ENCODE measurements around the gene NUMBL. TPM values are rescaled to one million over a fixed set of nuclear protein-coding genes. Genes with fewer than 3 reads are reported as not detected.

Gene NUMBL
- 6.8 and 24.3 TPM in 2 replicates for total RNA-seq

GRCh38 chr19:40690050-40690692, at the start of gene NUMBL:
NUMBL (minus strand) TSS chr19:40690651; CDS start chr19:40690483, 168 bp downstream.

GRCh38 chr19:40716482-40717324, 26.3 kb upstream of the NUMBL start, which contains the start of the genes COQ8B and ITPKC:
COQ8B (minus strand) TSS chr19:40716886; CDS start chr19:40714632, 2,254 bp downstream.
ITPKC (plus strand) TSS chr19:40717112; CDS start chr19:40717136, 24 bp downstream.

Other genes with a start within 250 kb of the NUMBL start
- 17.7 and 20.8 TPM in 2 replicates for gene SERTAD3, start 246.3 kb downstream of the NUMBL start, total RNA-seq
- gene BLVRB, start 224.9 kb downstream of the NUMBL start, total RNA-seq: 178 and 418 TPM in 2 replicates
- 0.36 and 1.4 TPM in 2 replicates for gene SPTBN4, start 223.7 kb downstream of the NUMBL start, total RNA-seq
- 55.9 and 57.1 TPM in 2 replicates for gene SHKBP1, start 113.8 kb downstream of the NUMBL start, total RNA-seq
- gene LTBP4, start 89.3 kb downstream of the NUMBL start, total RNA-seq: 20.2 and 75.8 TPM in 2 replicates
- gene COQ8B, start 26.2 kb upstream of the NUMBL start, total RNA-seq: 18.1 and 31.0 TPM in 2 replicates
- gene ITPKC, start 26.5 kb upstream of the NUMBL start, total RNA-seq: 33.2 and 75.7 TPM in 2 replicates
- 0.68 and 1.4 TPM in 2 replicates for gene ACTMAP, start 59.8 kb upstream of the NUMBL start, total RNA-seq
- 20.1 and 30.1 TPM in 2 replicates for gene SNRPA, start 60.6 kb upstream of the NUMBL start, total RNA-seq
- 0.34 and 0.71 TPM in 2 replicates for gene MIA, start 84.9 kb upstream of the NUMBL start, total RNA-seq
- 4.2 and 7.9 TPM in 2 replicates for gene RAB4B, start 87.6 kb upstream of the NUMBL start, total RNA-seq
- 65.6 and 74.6 TPM in 2 replicates for gene EGLN2, start 108.5 kb upstream of the NUMBL start, total RNA-seq
- gene CYP2A6, start 159.8 kb upstream of the NUMBL start, total RNA-seq: not detected in 2 replicates
- gene CYP2A7, start 191.6 kb upstream of the NUMBL start, total RNA-seq: not detected in 2 replicates

Data from nasal cavity respiratory epithelium epithelial cell of viscerocranial mucosa (primary cell).